RWPE2 (cell line): ENCODE measurements around the gene SPDL1.
A peak's percentile ranks its signal among the peaks of the same experiment; 100 is the strongest.

ENCODE experiments used
- ATAC-seq: fragments of 200-7000 bp; cut with Tn5 transposase; 3 replicates; pipeline ENCODE4 v1.9.1; 2021; ENCODE audit warnings: low read depth
- DNase-seq: peaks from one replicate; pipeline ENCODE4 v3.0.0-alpha.2; 2020; ENCODE audit warnings: low spot score
- H3K27ac ChIP-seq: fragments of 450-650 bp; 2 replicates; pipeline ENCODE4 v1.5.1; 2017; ENCODE audit warnings: mild to moderate bottlenecking; ENCODE audit not compliant: poor library complexity, severe bottlenecking
- H3K27me3 ChIP-seq: fragments of 250-450 bp; sonication (Bioruptor Pico); 2 replicates; pipeline ENCODE4 v1.5.1; 2021; ENCODE audit warnings: mild to moderate bottlenecking, moderate library complexity; ENCODE audit not compliant: insufficient read depth, poor library complexity, severe bottlenecking
- H3K36me3 ChIP-seq: fragments of 250-450 bp; sonication (Bioruptor Pico); 2 replicates; pipeline ENCODE4 v1.5.1; 2020; ENCODE audit warnings: low read depth, mild to moderate bottlenecking, moderate library complexity
- H3K4me1 ChIP-seq: fragments of 250-450 bp; sonication (Bioruptor Pico); 2 replicates; pipeline ENCODE4 v1.5.1; 2021; ENCODE audit warnings: mild to moderate bottlenecking, moderate library complexity; ENCODE audit not compliant: insufficient read depth, poor library complexity, severe bottlenecking
- H3K4me3 ChIP-seq: fragments of 250-450 bp; sonication (Bioruptor Pico); 2 replicates; pipeline ENCODE4 v1.5.1; 2021; ENCODE audit warnings: mild to moderate bottlenecking, moderate library complexity; ENCODE audit not compliant: severe bottlenecking
- H3K9me3 ChIP-seq: fragments of 250-450 bp; sonication (Bioruptor Pico); 2 replicates; pipeline ENCODE4 v1.5.1; 2021; ENCODE audit warnings: mild to moderate bottlenecking, moderate library complexity; ENCODE audit not compliant: severe bottlenecking
- TF ChIP-seq, protein P1 (sequence below): fragments of 450-650 bp; IDR thresholded peaks from one replicate; pipeline ENCODE4 v1.5.1; 2017; ENCODE audit warnings: mild to moderate bottlenecking, moderate library complexity; ENCODE audit not compliant: poor library complexity, severe bottlenecking

The SPDL1 gene

DNA sequence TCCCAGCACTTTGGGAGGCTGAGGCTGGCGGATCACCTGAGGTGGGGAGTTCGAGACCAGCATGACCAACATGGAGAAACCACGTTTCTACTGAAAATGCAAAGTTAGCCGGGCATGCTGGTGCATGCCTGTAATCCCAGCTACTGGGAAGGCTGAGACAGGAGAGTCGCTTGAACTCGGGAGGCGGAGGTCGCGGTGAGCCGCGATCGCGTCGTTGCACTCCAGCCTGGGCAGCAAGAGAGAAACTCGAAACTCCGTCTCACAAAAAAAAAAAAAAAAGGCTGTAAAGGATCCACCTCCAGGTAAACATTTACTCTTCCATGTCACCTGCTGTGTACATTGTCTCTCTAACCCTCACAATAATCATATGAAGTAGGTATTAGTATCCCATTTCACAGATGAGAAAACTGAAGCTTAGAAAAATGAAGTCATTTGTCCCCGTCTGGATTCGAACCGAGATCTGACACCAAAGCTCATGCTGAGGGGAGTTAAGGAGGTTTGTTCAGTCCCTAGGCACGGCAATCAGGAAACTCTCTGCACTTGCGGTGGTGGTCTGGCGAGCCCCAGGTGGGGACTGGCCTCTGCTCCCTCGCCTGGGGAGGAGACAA is 53.0 kb downstream of the SPDL1 start:
- no peaks in the 10 kb centered on the region for H3K27me3 ChIP-seq
- no peaks in the 10 kb centered on the region for H3K9me3 ChIP-seq
- H3K27ac ChIP-seq, result no peak overlapping the region
- no peak overlapping the region for H3K4me3 ChIP-seq
- TF ChIP-seq, protein P1, sequence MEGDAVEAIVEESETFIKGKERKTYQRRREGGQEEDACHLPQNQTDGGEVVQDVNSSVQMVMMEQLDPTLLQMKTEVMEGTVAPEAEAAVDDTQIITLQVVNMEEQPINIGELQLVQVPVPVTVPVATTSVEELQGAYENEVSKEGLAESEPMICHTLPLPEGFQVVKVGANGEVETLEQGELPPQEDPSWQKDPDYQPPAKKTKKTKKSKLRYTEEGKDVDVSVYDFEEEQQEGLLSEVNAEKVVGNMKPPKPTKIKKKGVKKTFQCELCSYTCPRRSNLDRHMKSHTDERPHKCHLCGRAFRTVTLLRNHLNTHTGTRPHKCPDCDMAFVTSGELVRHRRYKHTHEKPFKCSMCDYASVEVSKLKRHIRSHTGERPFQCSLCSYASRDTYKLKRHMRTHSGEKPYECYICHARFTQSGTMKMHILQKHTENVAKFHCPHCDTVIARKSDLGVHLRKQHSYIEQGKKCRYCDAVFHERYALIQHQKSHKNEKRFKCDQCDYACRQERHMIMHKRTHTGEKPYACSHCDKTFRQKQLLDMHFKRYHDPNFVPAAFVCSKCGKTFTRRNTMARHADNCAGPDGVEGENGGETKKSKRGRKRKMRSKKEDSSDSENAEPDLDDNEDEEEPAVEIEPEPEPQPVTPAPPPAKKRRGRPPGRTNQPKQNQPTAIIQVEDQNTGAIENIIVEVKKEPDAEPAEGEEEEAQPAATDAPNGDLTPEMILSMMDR, result no peak
- DNase-seq (no peak), ATAC-seq (no peak)
- no peaks in the 10 kb centered on the region for H3K4me1 ChIP-seq
- no peaks in the 10 kb centered on the region for H3K36me3 ChIP-seq

DNA sequence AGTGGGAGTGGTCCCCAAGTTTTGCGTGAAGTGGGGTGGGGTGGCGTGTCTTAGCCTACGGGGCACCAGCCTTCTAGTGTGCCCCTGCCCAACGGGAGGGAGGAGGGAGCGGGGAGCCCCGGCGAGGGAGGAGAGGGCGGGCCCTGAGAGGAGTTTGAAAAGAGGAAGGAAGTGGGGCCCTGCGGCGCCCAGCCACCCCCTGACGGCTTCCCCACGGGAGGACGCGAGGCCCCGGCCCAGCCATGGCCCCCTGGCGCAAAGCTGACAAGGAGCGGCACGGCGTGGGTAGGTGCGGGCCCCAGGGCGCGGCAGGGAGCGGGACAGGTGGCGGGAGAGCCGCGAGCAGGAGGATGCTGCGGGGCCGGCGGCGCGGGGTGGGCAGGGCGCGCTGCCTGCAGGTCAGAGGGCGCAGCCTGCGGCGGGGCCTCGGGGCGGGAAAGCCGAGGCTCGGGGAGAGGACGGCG is 53.5 kb downstream of the SPDL1 start, which contains the start of gene DOCK2:
TSS of gene DOCK2 (plus strand) at position 191 of the 464 bp plus-strand sequence. CDS start at position 243, 52 bp downstream.
- no peaks in the 10 kb centered on the region for H3K27me3 ChIP-seq
- no peaks in the 10 kb centered on the region for H3K4me1 ChIP-seq
- no peak within 1 kb of the TSS for H3K27ac ChIP-seq
- DNase-seq (no peak), ATAC-seq (no peak)
- H3K4me3 ChIP-seq, result no peak within 1 kb of the TSS
- no peaks in the 10 kb centered on the region for H3K9me3 ChIP-seq
- no peaks in the 10 kb centered on the region for H3K36me3 ChIP-seq
- TF ChIP-seq, protein P1, result no peak

DNA sequence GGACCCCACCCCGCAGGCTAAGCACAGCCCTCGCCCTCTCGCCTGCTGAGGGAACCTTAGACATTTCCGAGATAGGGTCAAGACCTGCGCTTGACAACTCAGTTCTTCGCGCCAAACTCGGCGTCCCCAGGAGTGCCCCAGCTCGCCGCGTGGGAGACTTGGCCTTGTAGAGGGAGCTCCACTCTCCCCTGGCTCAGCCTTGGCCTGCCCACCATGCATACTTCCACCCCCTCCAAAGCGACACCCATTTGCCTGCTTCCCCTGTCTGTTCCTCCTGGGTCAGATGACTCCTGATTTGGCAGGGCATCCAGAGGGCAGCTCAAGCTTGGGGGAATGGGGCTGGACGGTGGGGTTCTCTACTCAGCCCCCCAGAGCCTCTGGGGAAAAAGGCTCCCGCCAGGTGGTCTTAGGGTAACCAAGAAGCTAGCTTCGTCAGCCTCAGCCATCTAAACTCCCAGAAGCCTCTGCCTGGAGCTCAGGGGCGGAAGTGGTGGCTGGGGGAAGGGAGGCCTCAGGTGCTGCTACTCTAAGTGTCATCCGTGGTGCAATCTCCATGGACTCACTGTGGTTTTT is 54.1 kb downstream of the SPDL1 start:
- H3K27ac ChIP-seq, result no peak overlapping the region
- H3K4me1 ChIP-seq, result no peaks in the 10 kb centered on the region
- no peaks in the 10 kb centered on the region for H3K27me3 ChIP-seq
- no peaks in the 10 kb centered on the region for H3K36me3 ChIP-seq
- H3K9me3 ChIP-seq, result no peaks in the 10 kb centered on the region
- TF ChIP-seq, protein P1, result no peak
- no peak for DNase-seq
- no peak overlapping the region for H3K4me3 ChIP-seq
- no peak for ATAC-seq

DNA sequence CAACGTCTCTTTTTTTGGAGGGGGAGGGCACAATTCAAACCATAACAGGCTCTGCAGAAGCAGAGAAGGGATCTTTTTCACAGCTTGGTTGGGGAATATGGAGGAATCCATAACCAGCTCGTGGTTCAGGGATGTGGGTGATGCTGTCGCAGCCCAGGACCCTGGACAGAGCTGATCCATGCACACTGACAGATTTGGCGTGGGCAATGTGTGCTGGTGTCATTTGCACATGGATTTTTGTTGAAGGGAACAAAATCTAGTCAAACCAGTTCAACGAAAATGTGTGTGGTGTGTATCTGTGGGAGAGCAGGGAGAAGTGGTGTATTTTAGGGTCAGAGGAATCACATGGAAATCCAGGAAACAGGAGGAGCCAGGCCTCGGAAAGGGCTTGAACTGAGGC is 57.7 kb downstream of the SPDL1 start:
- no peaks in the 10 kb centered on the region for H3K27me3 ChIP-seq
- no peaks in the 10 kb centered on the region for H3K9me3 ChIP-seq
- no peaks in the 10 kb centered on the region for H3K4me1 ChIP-seq
- ATAC-seq, result peak; percentile 75
- H3K4me3 ChIP-seq, result no peak overlapping the region
- no peak overlapping the region for H3K27ac ChIP-seq
- DNase-seq, result no peak
- TF ChIP-seq, protein P1, result no peak
- no peaks in the 10 kb centered on the region for H3K36me3 ChIP-seq

DNA sequence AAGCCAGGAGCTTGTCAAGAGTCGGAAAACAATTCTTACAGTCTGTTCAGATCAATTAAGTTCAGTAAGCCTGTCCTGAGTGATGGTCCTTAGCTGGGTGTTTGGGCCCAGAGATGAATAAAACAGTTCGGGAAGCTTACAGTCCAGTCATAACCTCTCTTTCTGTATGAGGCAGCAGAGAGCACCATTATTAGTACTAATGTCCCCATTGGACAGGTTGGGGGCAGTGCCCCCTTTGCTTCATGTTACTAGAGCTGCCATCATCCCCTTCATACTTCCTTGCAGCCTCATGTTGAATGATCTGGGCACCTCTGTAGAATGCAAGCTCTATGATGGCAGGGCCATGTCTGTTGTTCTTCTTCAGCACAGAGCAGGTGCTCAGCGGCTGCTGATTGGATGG is 63.3 kb downstream of the SPDL1 start:
- Histone ChIP-seq H3K36me3 (no peaks in the 10 kb centered on the region), H3K27ac (no peak overlapping the region), H3K27me3 (no peaks in the 10 kb centered on the region), H3K9me3 (no peaks in the 10 kb centered on the region), H3K4me1 (no peaks in the 10 kb centered on the region), H3K4me3 (no peak overlapping the region)
- no peak for DNase-seq
- TF ChIP-seq, protein P1, result no peak
- ATAC-seq, result no peak
